ENCODE data around the gene ITSN1. TPM values are rescaled to one million over a fixed set of nuclear protein-coding genes. Genes with fewer than 3 reads are reported as not detected.

The ITSN1 gene
- total RNA-seq, 4 donors from 2014 or later, result 37.0 to 123 (median 61.1) TPM

DNA sequence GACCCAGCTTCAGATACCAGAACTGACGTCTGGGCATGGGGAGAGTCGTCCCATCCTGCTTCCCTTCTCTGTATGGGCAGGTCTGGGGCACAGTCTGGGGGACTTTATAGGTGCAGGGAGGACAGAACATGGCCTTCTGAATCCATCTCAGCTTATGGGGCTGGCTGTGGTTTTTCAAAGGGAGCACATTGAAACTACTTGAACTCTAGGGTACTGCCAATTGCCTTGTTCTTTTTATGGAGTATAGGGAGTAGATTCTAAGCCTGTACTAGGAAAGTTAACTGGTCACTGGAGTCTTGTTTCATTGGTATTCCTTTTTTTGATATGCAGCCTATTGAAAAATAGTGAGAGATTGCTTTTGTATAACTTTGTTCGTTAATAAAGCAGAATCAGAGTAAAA lies 183.1 kb downstream of the ITSN1 start:
- DNase-seq, result no peak
- in situ Hi-C loops (cut with MboI; ENCODE audit: low pct_ligation_motif_present in 1 of 4, low pct_unique_long_range_greater_than_20kb in 1 of 4, low sequenced_read_pairs in 3 of 4) (no loop called here), intact Hi-C loops (cut with DNase I; ENCODE audit: low total_unique reads) (no loop called here)
- Histone ChIP-seq H3K36me3 (no peaks in the 10 kb centered on the region), H3K27ac (peak overlapping the region; percentile 42 to 74 (median 58)), H3K27me3 (no peaks in the 10 kb centered on the region), H3K9me3 (no peaks in the 10 kb centered on the region), H3K4me1 (peaks cover 0 to 38% (median 16%) of the 10 kb centered on the region in 4 donors), H3K4me3 (no peak overlapping the region)
- WGBS, 2 donors (ENCODE audit: low coverage in 1 of 2), result 68 to 73% methylated on average over 2 to 3 of the region's 3 CpGs
- TF ChIP-seq EP300 (IDR thresholded peaks at IDR 0.05; ENCODE audit: low read depth) (no peak), POLR2A (IDR thresholded peaks at IDR 0.05) (no peak), POLR2AphosphoS5 (IDR thresholded peaks at IDR 0.05) (no peak)
- TF ChIP-seq, protein P1, sequence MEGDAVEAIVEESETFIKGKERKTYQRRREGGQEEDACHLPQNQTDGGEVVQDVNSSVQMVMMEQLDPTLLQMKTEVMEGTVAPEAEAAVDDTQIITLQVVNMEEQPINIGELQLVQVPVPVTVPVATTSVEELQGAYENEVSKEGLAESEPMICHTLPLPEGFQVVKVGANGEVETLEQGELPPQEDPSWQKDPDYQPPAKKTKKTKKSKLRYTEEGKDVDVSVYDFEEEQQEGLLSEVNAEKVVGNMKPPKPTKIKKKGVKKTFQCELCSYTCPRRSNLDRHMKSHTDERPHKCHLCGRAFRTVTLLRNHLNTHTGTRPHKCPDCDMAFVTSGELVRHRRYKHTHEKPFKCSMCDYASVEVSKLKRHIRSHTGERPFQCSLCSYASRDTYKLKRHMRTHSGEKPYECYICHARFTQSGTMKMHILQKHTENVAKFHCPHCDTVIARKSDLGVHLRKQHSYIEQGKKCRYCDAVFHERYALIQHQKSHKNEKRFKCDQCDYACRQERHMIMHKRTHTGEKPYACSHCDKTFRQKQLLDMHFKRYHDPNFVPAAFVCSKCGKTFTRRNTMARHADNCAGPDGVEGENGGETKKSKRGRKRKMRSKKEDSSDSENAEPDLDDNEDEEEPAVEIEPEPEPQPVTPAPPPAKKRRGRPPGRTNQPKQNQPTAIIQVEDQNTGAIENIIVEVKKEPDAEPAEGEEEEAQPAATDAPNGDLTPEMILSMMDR (IDR thresholded peaks at IDR 0.05), result no peak

DNA sequence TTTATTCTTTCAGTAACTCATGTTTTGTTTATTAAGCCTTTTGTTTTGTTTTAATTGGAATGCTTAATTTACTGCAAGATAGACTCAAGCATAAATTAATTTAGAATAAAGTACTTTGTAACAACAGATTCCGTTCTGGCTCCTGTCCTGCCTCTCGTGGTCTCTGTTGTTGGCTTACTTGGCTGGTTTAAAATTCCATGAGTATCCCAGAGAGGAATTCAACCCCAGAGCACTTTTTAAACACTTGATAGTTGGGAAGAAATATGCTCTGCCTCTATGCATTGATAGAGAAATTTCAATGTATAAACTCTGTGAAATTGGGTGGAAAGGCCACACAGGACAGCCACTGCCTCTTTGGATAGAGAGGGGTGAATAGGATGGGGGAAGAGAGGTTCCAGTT lies 183.6 kb downstream of the ITSN1 start:
- Histone ChIP-seq H3K27ac (peak overlapping the region; percentile 42 to 74 (median 58)), H3K9me3 (no peaks in the 10 kb centered on the region), H3K4me1 (peaks cover 0 to 33% (median 16%) of the 10 kb centered on the region in 4 donors), H3K36me3 (no peaks in the 10 kb centered on the region), H3K27me3 (no peaks in the 10 kb centered on the region), H3K4me3 (no peak overlapping the region)
- in situ Hi-C loops (cut with MboI; ENCODE audit: low pct_ligation_motif_present in 1 of 4, low pct_unique_long_range_greater_than_20kb in 1 of 4, low sequenced_read_pairs in 3 of 4) (no loop called here), intact Hi-C loops (cut with DNase I; ENCODE audit: low total_unique reads) (no loop called here)
- TF ChIP-seq EP300 (IDR thresholded peaks at IDR 0.05; ENCODE audit: low read depth), result no peak
- no peak for TF ChIP-seq POLR2AphosphoS5 (IDR thresholded peaks at IDR 0.05)
- DNase-seq, result no peak
- 63 to 70% methylated on average over 2 of the region's 2 CpGs for WGBS, 2 donors (ENCODE audit: low coverage in 1 of 2)

DNA sequence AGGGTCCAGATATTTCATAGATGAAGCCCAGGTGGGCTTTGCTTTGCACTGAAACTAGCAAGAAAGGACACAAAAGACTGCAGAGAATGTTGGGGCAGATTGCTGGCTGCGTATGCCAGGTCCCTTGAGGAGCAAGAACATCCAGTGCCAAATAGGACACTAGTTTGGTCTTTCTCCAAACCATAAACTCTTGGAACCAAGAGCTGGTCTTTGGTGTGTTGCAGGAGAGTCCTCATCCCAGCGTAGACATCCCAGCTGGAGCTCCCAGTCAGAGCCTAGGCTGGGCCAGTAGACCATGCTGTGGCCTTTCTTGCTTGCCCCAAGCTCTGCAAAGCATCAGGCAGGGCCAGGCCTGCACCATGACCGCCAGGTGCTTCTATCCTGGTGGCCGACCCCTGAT lies 185.8 kb downstream of the ITSN1 start:
- WGBS, 2 donors (ENCODE audit: low coverage in 1 of 2), result 89% methylated on average over 4 of the region's 4 CpGs; no CpG with 5 or more reads in 1 of the 2 donors
- in situ Hi-C loops (cut with MboI; ENCODE audit: low pct_ligation_motif_present in 1 of 4, low pct_unique_long_range_greater_than_20kb in 1 of 4, low sequenced_read_pairs in 3 of 4), result no loop called here
- no peak for DNase-seq
- H3K4me3 ChIP-seq, result no peak overlapping the region
- peak overlapping the region; percentile 8 to 24 (median 23) for H3K27ac ChIP-seq
- TF ChIP-seq POLR2AphosphoS5 (IDR thresholded peaks at IDR 0.05) (no peak), POLR2A (IDR thresholded peaks at IDR 0.05) (no peak), EP300 (IDR thresholded peaks at IDR 0.05; ENCODE audit: low read depth) (no peak)
- TF ChIP-seq, protein P1 (IDR thresholded peaks at IDR 0.05), result no peak
- H3K36me3 ChIP-seq, result no peaks in the 10 kb centered on the region
- H3K27me3 ChIP-seq, result no peaks in the 10 kb centered on the region
- no peaks in the 10 kb centered on the region for H3K9me3 ChIP-seq
- peaks cover 0 to 32% (median 16%) of the 10 kb centered on the region in 4 donors for H3K4me1 ChIP-seq
- intact Hi-C loops (cut with DNase I; ENCODE audit: low total_unique reads), result no loop called here

DNA sequence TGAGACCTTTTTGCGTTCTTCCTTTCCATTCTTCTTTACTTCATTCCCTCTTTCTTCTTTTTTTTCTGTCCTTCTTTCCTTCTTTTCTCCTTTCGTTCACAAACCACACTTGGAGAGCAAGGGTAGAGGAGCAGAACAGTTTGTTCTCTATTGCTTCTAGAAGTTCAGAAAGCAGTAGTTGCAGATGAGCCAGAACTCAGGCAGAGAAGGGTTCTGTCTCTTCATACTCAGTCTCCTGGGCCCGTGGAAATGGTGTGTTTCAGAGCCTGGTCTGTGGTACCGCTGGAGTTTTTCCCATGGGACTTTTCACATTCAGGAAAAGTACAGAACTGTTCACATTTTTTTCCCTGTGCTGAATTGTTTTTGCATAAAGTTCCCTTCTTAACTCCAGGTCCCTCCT lies 186.3 kb downstream of the ITSN1 start:
- TF ChIP-seq POLR2AphosphoS5 (IDR thresholded peaks at IDR 0.05), result no peak
- no peak for TF ChIP-seq POLR2A (IDR thresholded peaks at IDR 0.05)
- TF ChIP-seq EP300 (IDR thresholded peaks at IDR 0.05; ENCODE audit: low read depth), result no peak
- TF ChIP-seq, protein P1 (IDR thresholded peaks at IDR 0.05), result no peak
- intact Hi-C loops (cut with DNase I; ENCODE audit: low total_unique reads) (no loop called here), in situ Hi-C loops (cut with MboI; ENCODE audit: low pct_ligation_motif_present in 1 of 4, low pct_unique_long_range_greater_than_20kb in 1 of 4, low sequenced_read_pairs in 3 of 4) (no loop called here)
- Histone ChIP-seq H3K9me3 (no peaks in the 10 kb centered on the region), H3K4me1 (peaks cover 0 to 32% (median 16%) of the 10 kb centered on the region in 4 donors), H3K4me3 (no peak overlapping the region), H3K27ac (peak overlapping the region in 1 of 4 donors; percentile 24), H3K36me3 (no peaks in the 10 kb centered on the region), H3K27me3 (no peaks in the 10 kb centered on the region)
- no peak for DNase-seq
- WGBS, 2 donors (ENCODE audit: low coverage in 1 of 2), result 86 to 93% methylated on average over 4 of the region's 4 CpGs

DNA sequence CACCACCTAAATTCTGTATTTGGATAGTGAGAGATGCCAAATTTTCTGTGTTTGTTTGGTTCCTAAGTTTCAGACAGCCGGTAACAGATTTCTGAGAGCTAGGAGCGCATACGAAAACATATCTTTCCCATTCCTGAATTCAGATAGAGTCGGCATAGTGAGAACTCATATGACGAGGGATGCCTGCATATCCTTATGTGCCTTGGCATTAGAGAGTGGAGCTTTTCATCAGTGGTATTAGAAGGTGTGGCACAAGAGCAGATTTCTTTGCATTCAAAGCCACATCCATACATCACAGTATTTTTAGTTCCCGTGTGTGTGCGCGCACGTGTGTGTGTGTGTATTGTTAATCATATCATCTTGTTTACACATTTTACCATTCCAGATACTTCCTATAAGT lies 187.5 kb downstream of the ITSN1 start:
- H3K36me3 ChIP-seq, result no peaks in the 10 kb centered on the region
- H3K27ac ChIP-seq, result no peak overlapping the region
- TF ChIP-seq, protein P1 (IDR thresholded peaks at IDR 0.05), result no peak
- no peak for TF ChIP-seq POLR2A (IDR thresholded peaks at IDR 0.05)
- no peak for TF ChIP-seq EP300 (IDR thresholded peaks at IDR 0.05; ENCODE audit: low read depth)
- no peak for TF ChIP-seq POLR2AphosphoS5 (IDR thresholded peaks at IDR 0.05)
- no peak overlapping the region for H3K4me3 ChIP-seq
- in situ Hi-C loops (cut with MboI; ENCODE audit: low pct_ligation_motif_present in 1 of 4, low pct_unique_long_range_greater_than_20kb in 1 of 4, low sequenced_read_pairs in 3 of 4), result no loop called here
- 90 to 93% methylated on average over 3 to 9 of the region's 9 CpGs for WGBS, 2 donors (ENCODE audit: low coverage in 1 of 2)
- H3K27me3 ChIP-seq, result no peaks in the 10 kb centered on the region
- peaks cover 0 to 29% (median 16%) of the 10 kb centered on the region in 4 donors for H3K4me1 ChIP-seq
- no peak for DNase-seq
- intact Hi-C loops (cut with DNase I; ENCODE audit: low total_unique reads), result no loop called here
- no peaks in the 10 kb centered on the region for H3K9me3 ChIP-seq
